Vagina (tissue), 2 donors: ENCODE measurements around the gene BCAM. TPM values are rescaled to one million over a fixed set of nuclear protein-coding genes. Genes with fewer than 3 reads are reported as not detected.

Source experiments
- DNase-seq, 2 donors: peaks; one replicate each; pipeline ENCODE4 v3.0.0-alpha.2; 2017; ENCODE audit errors: extremely low spot score in 2 of 2
- H3K27ac ChIP-seq: fragments of 200-600 bp; sonication (generic); one replicate; pipeline ENCODE4 v1.5.1; 2019
- H3K27me3 ChIP-seq: fragments of 200-600 bp; sonication (generic); one replicate; pipeline ENCODE4 v1.5.1; 2019
- H3K36me3 ChIP-seq, 2 donors: fragments of 200-600 bp; sonication (generic); one replicate each; pipeline ENCODE4 v1.5.1; 2017 to 2019
- H3K4me1 ChIP-seq: fragments of 200-600 bp; sonication (generic); one replicate; pipeline ENCODE4 v1.5.1; 2019
- H3K4me3 ChIP-seq, 2 donors: fragments of 200-600 bp; sonication (generic); 1 replicate in 1 of 2; 2 replicates in 1 of 2; pipeline ENCODE4 v1.5.1; 2016 to 2019
- H3K9me3 ChIP-seq: fragments of 200-600 bp; sonication (generic); one replicate; pipeline ENCODE4 v1.5.1; 2019
- CTCF ChIP-seq, 3 experiments: fragments of 450-650 bp in 2 of 3; fragments of 200-600 bp in 1 of 3; sonication (generic) in 1 of 3; IDR thresholded peaks; one replicate each; pipeline ENCODE4 v1.5.1; 2017 to 2019; ENCODE audit warnings: antibody characterized with exemption in 3 of 3, mild to moderate bottlenecking in 2 of 3, moderate library complexity in 2 of 3
- POLR2A ChIP-seq, 2 donors: fragments of 450-650 bp; IDR thresholded peaks; one replicate each; pipeline ENCODE4 v1.6.1; 2017; ENCODE audit warnings: antibody characterized with exemption in 2 of 2, mild to moderate bottlenecking in 2 of 2, moderate library complexity in 2 of 2
- POLR2AphosphoS5 ChIP-seq, 2 donors: sonication (generic); formaldehyde crosslinking; IDR thresholded peaks; one replicate each; pipeline ENCODE4 v1.9.0; 2017; ENCODE audit warnings: antibody characterized with exemption in 2 of 2, mild to moderate bottlenecking in 2 of 2, low read depth in 1 of 2; ENCODE audit not compliant: insufficient read depth in 1 of 2
- intact Hi-C: fragments of 100-400 bp; cut with DNase I; formaldehyde crosslinking; loops from one replicate; pipeline ENCODE4 v1.15.1; 2023
- total RNA-seq: library from RNA; depleted of rRNA; stranded (reverse); fragments of >200 nt; gene quantifications from one replicate; pipeline ENCODE4 v1.2.3, GENCODE V29; 2016

BCAM gene
- total RNA-seq, 1 donor from 2014 or later = 57.2 TPM

GRCh38 chr19:44803442-44804428 lies 5.2 kb upstream of the BCAM start:
- TF ChIP-seq POLR2A (IDR thresholded peaks at IDR 0.05) (no peak), POLR2AphosphoS5 (IDR thresholded peaks at IDR 0.05; ENCODE audit: insufficient read depth in 1 of 2, low read depth in 1 of 2) (no peak), CTCF (IDR thresholded peaks at IDR 0.05) (no peak)

GRCh38 chr19:44806291-44806690 lies 2.6 kb upstream of the BCAM start:
- TF ChIP-seq CTCF (IDR thresholded peaks at IDR 0.05) (no peak), POLR2A (IDR thresholded peaks at IDR 0.05) (no peak), POLR2AphosphoS5 (IDR thresholded peaks at IDR 0.05; ENCODE audit: insufficient read depth in 1 of 2, low read depth in 1 of 2) (no peak)
- H3K4me3 ChIP-seq = no peak overlapping the region
- H3K27me3 ChIP-seq = no peaks in the 10 kb centered on the region
- H3K9me3 ChIP-seq = no peaks in the 10 kb centered on the region
- DNase-seq = no peak
- intact Hi-C loops = no loop called here
- no peak overlapping the region for H3K27ac ChIP-seq
- H3K4me1 ChIP-seq = peaks cover 39% of the 10 kb centered on the region
- H3K36me3 ChIP-seq = peaks cover 0 to under 1% of the 10 kb centered on the region in 2 donors

More at GRCh38 chr19:44803442-44804428, 5.2 kb upstream of the BCAM start:
- Histone ChIP-seq H3K4me3 (no peak overlapping the region), H3K9me3 (no peaks in the 10 kb centered on the region), H3K27ac (no peak overlapping the region), H3K36me3 (no peaks in the 10 kb centered on the region), H3K27me3 (no peaks in the 10 kb centered on the region), H3K4me1 (peaks cover 22% of the 10 kb centered on the region)
- intact Hi-C loops = no loop called here
- DNase-seq = no peak

- no peaks in the 10 kb centered on the region for H3K27me3 ChIP-seq
- H3K9me3 ChIP-seq = no peaks in the 10 kb centered on the region
- H3K27ac ChIP-seq = no peak overlapping the region
- peaks cover 0 to 5% of the 10 kb centered on the region in 2 donors for H3K36me3 ChIP-seq
- peaks cover 42% of the 10 kb centered on the region for H3K4me1 ChIP-seq
- no peak for DNase-seq
- intact Hi-C loops = no loop called here
- TF ChIP-seq CTCF (IDR thresholded peaks at IDR 0.05) (no peak), POLR2A (IDR thresholded peaks at IDR 0.05) (no peak), POLR2AphosphoS5 (IDR thresholded peaks at IDR 0.05; ENCODE audit: insufficient read depth in 1 of 2, low read depth in 1 of 2) (no peak)
- no peak overlapping the region for H3K4me3 ChIP-seq
These were observed 1.7 kb upstream of the BCAM start for GRCh38 chr19:44807162-44807561.

- TF ChIP-seq POLR2A (IDR thresholded peaks at IDR 0.05) = no peak
- no peak for TF ChIP-seq POLR2AphosphoS5 (IDR thresholded peaks at IDR 0.05; ENCODE audit: insufficient read depth in 1 of 2, low read depth in 1 of 2)
- TF ChIP-seq CTCF (IDR thresholded peaks at IDR 0.05) = peak in 2 of 3 experiments; percentile 12 to 20
- H3K36me3 ChIP-seq = peaks cover 0 to 6% of the 10 kb centered on the region in 2 donors
- DNase-seq = no peak
- H3K4me3 ChIP-seq = peak overlapping the region; percentile 60 to 68
- peaks cover 42% of the 10 kb centered on the region for H3K4me1 ChIP-seq
- peak overlapping the region; percentile 74 for H3K27ac ChIP-seq
- H3K9me3 ChIP-seq = no peaks in the 10 kb centered on the region
- H3K27me3 ChIP-seq = no peaks in the 10 kb centered on the region
- intact Hi-C loops = no loop called here
These were observed 1.0 kb upstream of the BCAM start for GRCh38 chr19:44807652-44808462.
